GM12892 (cell line): ENCODE measurements around the gene PTPRK.

Source experiments
- POLR2A ChIP-seq: IDR thresholded peaks from 2 replicates; pipeline ENCODE4 v1.6.1; 2011; ENCODE audit warnings: low read depth, low read length, control low read depth
- POLR2AphosphoS5 ChIP-seq: IDR thresholded peaks from 2 replicates; pipeline ENCODE4 v1.6.1; 2011; ENCODE audit warnings: low read depth, low read length, control low read depth
- TAF1 ChIP-seq: IDR thresholded peaks from 2 replicates; pipeline ENCODE4 v1.6.1; 2011; ENCODE audit warnings: low read depth, mild to moderate bottlenecking, control low read depth, low read length, borderline replicate concordance

- no peak for TF ChIP-seq POLR2AphosphoS5
- no peak for TF ChIP-seq POLR2A
- no peak for TF ChIP-seq TAF1
Measured at GRCh38 chr6:127946388-127946787, 574.0 kb downstream of the PTPRK start.
